Right lobe of liver (tissue), 4 donors: ENCODE data around the gene ATOX1.

Experiments used
- CTCF ChIP-seq, 4 donors: fragments of 200-600 bp in 3 of 4; fragments of 450-650 bp in 1 of 4; IDR thresholded peaks; one replicate each; pipeline versions ENCODE4 v1.5.1 to v1.8.0; 2016 to 2022; ENCODE audit warnings: antibody characterized with exemption in 4 of 4, mild to moderate bottlenecking in 2 of 4
- POLR2A ChIP-seq: fragments of 450-650 bp; IDR thresholded peaks from one replicate; pipeline ENCODE4 v1.6.1; 2017; ENCODE audit warnings: antibody characterized with exemption, mild to moderate bottlenecking
- donor health status: DM: no; HTN: no; CAD: no.
- donor health status: DM: no; HTN: no; CAD: no.
- donor health status: DM: no; HTN: yes; CAD: no.

GRCh38 chr5:151703780-151704179 lies 54.7 kb downstream of the ATOX1 start:
- no peak for TF ChIP-seq POLR2A
- TF ChIP-seq CTCF (IDR thresholded peaks at IDR 0.05): no peak
